B cell (primary cell): ENCODE measurements around the gene CDK5RAP2. TPM values are rescaled to one million over a fixed set of nuclear protein-coding genes. Genes with fewer than 3 reads are reported as not detected.

Experiments used
- ATAC-seq: fragments of 200-7000 bp; cut with Tn5 transposase; one replicate; pipeline ENCODE4 v1.10.0; 2021; ENCODE audit warnings: low read depth, mild to moderate bottlenecking, moderate number of reproducible peaks, moderate library complexity
- CTCF ChIA-PET: fragments of 350-600 bp; sonication (Branson Sonifier 250); formaldehyde crosslinking; loops from one replicate; lab custom pipeline; 2021; ENCODE audit warnings: antibody characterized with exemption, inconsistent platforms; lab: Charles Lee
- POLR2A ChIA-PET: fragments of 350-600 bp; sonication (Branson Sonifier 250); formaldehyde crosslinking; loops from one replicate; lab custom pipeline; 2021; ENCODE audit warnings: antibody characterized with exemption; lab: Charles Lee
- DNase-seq: peaks from one replicate; pipeline ENCODE4 v3.0.0; 2013
- H2AFZ ChIP-seq: 2 replicates; pipeline ENCODE4 v1.6.1; 2012; ENCODE audit warnings: mild to moderate bottlenecking, low read depth, low read length; ENCODE audit not compliant: insufficient read depth, poor library complexity, severe bottlenecking
- H3K27ac ChIP-seq, 2 donors: 1 replicate in 1 of 2; 2 replicates in 1 of 2; pipeline ENCODE4 v1.5.1; 2012 to 2013; ENCODE audit warnings: low read length in 2 of 2, mild to moderate bottlenecking in 2 of 2, moderate library complexity in 1 of 2
- H3K27me3 ChIP-seq, 4 experiments: fragments of 200-600 bp in 1 of 4; sonication (generic) in 1 of 4; replicated peaks in 1 of 4; 1 replicate in 2 of 4; 2 replicates in 2 of 4; pipeline versions ENCODE4 v1.6.1 to v1.7.0; 2013 to 2016; ENCODE audit warnings: low read length in 3 of 4, mild to moderate bottlenecking in 2 of 4, mixed read lengths in 1 of 4, moderate library complexity in 1 of 4; ENCODE audit not compliant: insufficient read depth in 4 of 4, control insufficient read depth in 3 of 4; ENCODE audit errors: control extremely low read depth in 1 of 4
- H3K36me3 ChIP-seq, 2 experiments: replicated peaks in 1 of 2; 1 replicate in 1 of 2; 2 replicates in 1 of 2; pipeline versions ENCODE4 v1.6.1 to v1.7.1; 2013; ENCODE audit warnings: low read length in 1 of 2; ENCODE audit not compliant: insufficient read depth in 2 of 2, control insufficient read depth in 1 of 2; ENCODE audit errors: control extremely low read depth in 1 of 2, extremely low read depth in 1 of 2
- H3K4me1 ChIP-seq, 2 donors: fragments of 200-600 bp in 1 of 2; sonication (generic) in 1 of 2; 1 replicate in 1 of 2; 2 replicates in 1 of 2; pipeline versions ENCODE4 v1.5.1 to v1.6.1; 2013 to 2017; ENCODE audit warnings: low read length in 2 of 2; ENCODE audit not compliant: control insufficient read depth in 2 of 2, insufficient read depth in 2 of 2
- H3K4me2 ChIP-seq: replicated peaks from 2 replicates; pipeline ENCODE3; 2012; ENCODE audit warnings: mild to moderate bottlenecking, low read depth, low read length; ENCODE audit not compliant: poor library complexity, severe bottlenecking
- H3K4me3 ChIP-seq, 5 experiments: fragments of 200-600 bp in 1 of 5; sonication (generic) in 1 of 5; 1 replicate in 3 of 5; 2 replicates in 2 of 5; pipeline versions ENCODE4 v1.5.1 to v1.7.0; 2011 to 2016; ENCODE audit warnings: low read length in 4 of 5, mild to moderate bottlenecking in 4 of 5, low read depth in 2 of 5, control low read depth in 1 of 5, moderate library complexity in 1 of 5; ENCODE audit not compliant: insufficient read depth in 1 of 5; ENCODE audit errors: control extremely low read depth in 1 of 5, extremely low read depth in 1 of 5
- H3K79me2 ChIP-seq: fragments of 200-600 bp; sonication (generic); one replicate; pipeline ENCODE4 v1.6.0; 2016; ENCODE audit warnings: low read length; ENCODE audit not compliant: control insufficient read depth, insufficient read depth
- H3K9ac ChIP-seq: fragments of 200-600 bp; sonication (generic); 2 replicates; pipeline ENCODE4 v1.6.1; 2017; ENCODE audit warnings: mild to moderate bottlenecking, low read length, moderate library complexity
- H3K9me3 ChIP-seq, 3 donors: one replicate each; pipeline versions ENCODE4 v1.6.1 to v1.7.1; 2013; ENCODE audit warnings: low read length in 2 of 3; ENCODE audit not compliant: control insufficient read depth in 2 of 3, insufficient read depth in 1 of 3; ENCODE audit errors: control extremely low read depth in 1 of 3
- H4K20me1 ChIP-seq: 2 replicates; pipeline ENCODE4 v1.6.0; 2012; ENCODE audit warnings: mild to moderate bottlenecking, low read length; ENCODE audit not compliant: insufficient read depth, control insufficient read depth, poor library complexity, severe bottlenecking
- H3K27ac Mint-ChIP-seq: one replicate; pipeline ENCODE4 v1.8.0; 2021; ENCODE audit warnings: mixed read lengths
- H3K27me3 Mint-ChIP-seq: one replicate; pipeline ENCODE4 v1.8.0; 2021; ENCODE audit warnings: mixed read lengths
- H3K4me1 Mint-ChIP-seq: one replicate; pipeline ENCODE4 v1.8.0; 2021; ENCODE audit warnings: mixed read lengths
- H3K4me3 Mint-ChIP-seq: one replicate; pipeline ENCODE4 v1.8.0; 2021; ENCODE audit warnings: mixed read lengths
- H3K9me3 Mint-ChIP-seq: one replicate; pipeline ENCODE4 v1.8.0; 2022; ENCODE audit warnings: mixed read lengths; ENCODE audit not compliant: insufficient read depth
- CTCF ChIP-seq: fragments of 200-600 bp; IDR thresholded peaks from one replicate; pipeline ENCODE4 v1.8.0; 2022; ENCODE audit warnings: antibody characterized with exemption, mild to moderate bottlenecking
- EZH2 ChIP-seq: IDR thresholded peaks from 2 replicates; pipeline ENCODE4 v1.6.1; 2012; ENCODE audit warnings: borderline replicate concordance, low read depth, mild to moderate bottlenecking, moderate library complexity, low read length; ENCODE audit not compliant: insufficient read depth, poor library complexity, severe bottlenecking
- WGBS: methylation state at CpG from one replicate; pipeline ENCODE4 v1.1.5; 2013; ENCODE audit warnings: missing lambda C conversion rate; ENCODE audit not compliant: insufficient coverage; 5-methylcytosine and 5-hydroxymethylcytosine counted together
- intact Hi-C: fragments of 100-400 bp; cut with micrococcal nuclease; formaldehyde crosslinking; loops from one replicate; pipeline ENCODE4 v1.10.0; 2022
- polyA plus RNA-seq: library from polyadenylated mRNA; depleted of rRNA; stranded (reverse); fragments of >200 nt; gene quantifications from 2 replicates; pipeline ENCODE4 v1.2.3, GENCODE V29; 2012
- total RNA-seq, 2 donors: library from RNA; stranded (reverse); fragments of 120-200 nt in 1 of 2; gene quantifications; 1 replicate in 1 of 2; 2 replicates in 1 of 2; pipeline versions ENCODE4 v1.2.3 to v1.2.4, GENCODE V29; 2013 to 2022

Gene CDK5RAP2
- total and polyA plus RNA-seq, 2 donors (not counting 1 experiment from before 2014, with no cell fraction given), result 31.3 to 122 TPM

DNA sequence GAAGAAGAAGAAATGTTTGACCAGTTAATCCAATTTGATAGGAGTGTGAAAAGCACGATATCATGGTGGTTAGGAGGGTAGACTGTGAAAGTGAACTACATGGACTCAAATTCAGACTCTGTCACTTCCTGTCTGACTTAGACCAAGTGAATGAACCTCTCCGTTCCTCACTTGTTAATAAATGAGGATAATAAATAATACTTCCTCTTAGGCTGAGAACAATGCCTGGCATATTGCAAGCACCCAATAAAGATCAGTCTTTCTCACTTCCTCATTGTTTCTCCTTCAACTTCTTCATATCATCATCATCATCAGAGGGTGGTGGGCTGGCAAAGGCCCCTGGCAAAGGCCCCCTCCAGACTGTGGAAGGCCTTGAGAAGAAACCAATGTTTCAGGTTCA is 148.7 kb downstream of the CDK5RAP2 start:
- no peaks in the 10 kb centered on the region for H3K27me3 ChIP-seq
- no peak overlapping the region for H3K4me3 ChIP-seq
- intact Hi-C loops, result no loop called here
- H3K27ac ChIP-seq, result peak overlapping the region; percentile 30 to 50
- H3K4me1 ChIP-seq, result peaks cover 5 to 7% of the 10 kb centered on the region in 2 donors
- H3K9me3 ChIP-seq, result no peaks in the 10 kb centered on the region
- H3K27ac Mint-ChIP-seq, result peak overlapping the region; percentile 75
- no peaks in the 10 kb centered on the region for H4K20me1 ChIP-seq
- peaks cover 6% of the 10 kb centered on the region for H3K79me2 ChIP-seq
- TF ChIP-seq CTCF, result no peak
- TF ChIP-seq EZH2, result no peak
- H3K9me3 Mint-ChIP-seq, result no peaks in the 10 kb centered on the region
- DNase-seq (peak; percentile 7), ATAC-seq (peak; percentile 24)
- H3K4me1 Mint-ChIP-seq, result peaks cover 12% of the 10 kb centered on the region
- WGBS, result no CpG with 5 or more reads among the region's 2 CpGs
- H3K4me2 ChIP-seq, result no peak overlapping the region
- H3K9ac ChIP-seq, result no peak overlapping the region
- H3K27me3 Mint-ChIP-seq, result no peaks in the 10 kb centered on the region
- peaks cover 0 to 31% of the 10 kb centered on the region in 2 experiments for H3K36me3 ChIP-seq
- no peak overlapping the region for H2AFZ ChIP-seq
- H3K4me3 Mint-ChIP-seq, result no peak overlapping the region
- CTCF ChIA-PET, result no interaction called here
- POLR2A ChIA-PET, result no interaction called here

GRCh38 chr9:120424248-120424647 is 155.7 kb downstream of the CDK5RAP2 start:
- ChIA-PET POLR2A (no interaction called here), CTCF (interaction anchor here (0.7 kb wide), 1 partner anchor 513 kb away, joined by 3 read pairs; no protein-coding TSS in a partner anchor)
- TF ChIP-seq EZH2, result no peak
- no peak for TF ChIP-seq CTCF
- Histone ChIP-seq H3K4me1 (no peaks in the 10 kb centered on the region), H3K9me3 (no peaks in the 10 kb centered on the region), H3K27ac (no peak overlapping the region), H3K9ac (no peak overlapping the region), H3K79me2 (peaks cover 17% of the 10 kb centered on the region), H4K20me1 (no peaks in the 10 kb centered on the region), H2AFZ (no peak overlapping the region), H3K27me3 (no peaks in the 10 kb centered on the region), H3K36me3 (peaks cover 2 to 56% of the 10 kb centered on the region in 2 experiments), H3K4me3 (no peak overlapping the region), H3K4me2 (no peak overlapping the region)
- ATAC-seq (no peak), DNase-seq (no peak)
- intact Hi-C loops, result no loop called here
- Mint-ChIP-seq H3K27me3 (no peaks in the 10 kb centered on the region), H3K4me3 (no peak overlapping the region), H3K9me3 (no peaks in the 10 kb centered on the region), H3K27ac (no peak overlapping the region), H3K4me1 (no peaks in the 10 kb centered on the region)
